ENCODE data around the gene CNTROB.

- TF ChIP-seq POLR2A (IDR thresholded peaks at IDR 0.05) (no peak), CTCF (IDR thresholded peaks at IDR 0.05) (no peak), POLR2AphosphoS5 (IDR thresholded peaks at IDR 0.05) (no peak)
These were observed 37.4 kb downstream of the CNTROB start for GRCh38 chr17:7969433-7969832.

Data from breast epithelium (tissue), 3 donors.